HG02973 (cell line): ENCODE results near the gene FAM107A.

Experiments used
- ATAC-seq: cut with Tn5 transposase; IDR thresholded peaks from one replicate; pipeline ENCODE4 v1.9.1; 2021; ENCODE audit warnings: moderate library complexity; ENCODE audit not compliant: unreplicated experiment

The FAM107A gene

DNA sequence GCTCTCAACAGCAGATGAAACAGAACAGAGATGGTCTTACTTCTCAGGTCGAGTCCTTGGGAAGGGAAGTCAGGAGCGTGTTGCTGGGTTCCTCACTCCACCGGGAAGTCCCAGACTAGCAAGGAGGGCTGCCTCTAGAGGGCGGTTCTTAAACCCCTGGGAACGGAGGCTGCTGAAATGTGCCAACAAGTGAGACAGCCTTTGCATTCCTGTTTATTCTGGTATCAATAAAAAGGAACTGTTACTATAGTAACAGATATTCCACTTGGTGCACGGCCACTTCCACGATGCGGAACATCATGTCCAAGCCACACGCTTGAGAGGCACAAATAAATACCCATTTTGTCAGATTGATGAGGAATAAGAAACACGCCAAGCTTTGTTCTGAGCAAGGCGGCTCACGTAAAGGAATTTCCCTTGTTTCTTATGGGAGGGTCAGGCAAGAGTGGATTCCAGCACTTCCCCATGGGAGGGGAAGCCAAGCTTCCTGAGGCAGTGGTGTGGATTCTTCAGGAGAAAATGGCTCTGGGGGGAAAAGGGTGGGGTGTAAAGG, at the start of gene FAM107A:
Gene FAM107A (minus strand): TSS at position 123 of the 553 bp plus-strand sequence. CDS start 7,531 bp downstream, outside the sequence.
- no peak for ATAC-seq

- no peak for ATAC-seq
These were observed 48.1 kb upstream of the FAM107A start for GRCh38 chr3:58625196-58625824.

DNA sequence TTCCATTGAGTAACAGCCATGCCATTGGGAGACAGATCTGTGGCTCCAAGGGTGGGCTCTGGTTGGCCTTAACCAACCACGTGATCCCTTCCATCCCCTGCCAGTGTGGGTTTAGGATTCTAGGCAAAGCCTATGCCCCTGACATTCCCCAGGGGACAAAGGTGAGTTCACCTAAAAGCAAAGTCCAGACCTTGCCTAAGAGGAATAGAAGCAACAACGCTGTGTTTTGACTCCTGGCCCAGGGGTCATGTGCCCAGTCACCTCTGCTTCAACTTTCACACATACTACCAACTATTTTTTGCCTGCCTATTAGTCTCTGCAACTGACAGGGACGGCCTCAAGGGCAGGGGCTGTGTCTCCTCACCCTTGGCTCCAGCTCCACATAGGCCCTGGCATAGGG, 47.4 kb upstream of the FAM107A start:
- ATAC-seq: no peak

DNA sequence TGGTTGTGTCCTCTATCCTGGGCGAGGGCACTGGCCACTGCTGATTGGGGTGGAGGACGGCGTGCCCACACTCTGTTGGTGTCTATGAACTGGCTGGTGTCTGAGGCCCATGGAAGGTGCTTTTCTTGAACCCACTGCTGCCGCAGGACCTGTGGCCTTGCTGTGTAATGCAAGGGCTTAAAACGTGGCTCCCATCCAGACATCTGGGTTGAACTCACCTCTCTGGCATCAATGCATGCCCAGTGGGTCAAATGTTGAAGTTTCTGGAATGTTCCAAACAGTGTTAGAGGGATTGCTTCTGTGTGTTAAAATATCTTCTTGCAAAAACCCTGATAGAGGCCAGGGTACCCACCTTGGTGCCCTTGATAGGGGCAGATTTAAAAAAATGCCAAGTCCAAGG, 46.8 kb upstream of the FAM107A start:
- no peak for ATAC-seq

DNA sequence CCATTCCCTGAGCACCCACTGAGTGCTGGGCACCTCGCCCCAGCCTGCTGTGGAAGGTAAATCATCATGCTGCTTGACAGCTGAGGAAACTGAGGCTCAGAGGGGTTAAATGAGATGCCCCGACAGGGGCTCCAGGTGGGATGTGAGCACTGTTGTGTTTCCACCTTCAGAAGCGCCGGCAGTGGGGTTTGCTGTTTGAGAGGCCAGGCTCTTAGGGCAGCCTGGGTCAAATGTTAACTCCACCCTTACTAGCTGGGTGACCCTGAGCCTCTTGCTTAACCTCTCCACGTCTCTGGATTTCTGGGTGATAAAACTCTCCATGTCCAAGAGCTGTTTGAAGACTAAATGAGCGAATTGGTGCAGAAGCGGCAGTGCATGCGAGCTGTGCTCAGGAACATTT, 46.3 kb upstream of the FAM107A start:
- no peak for ATAC-seq

GRCh38 chr3:58622892-58623291, 45.7 kb upstream of the FAM107A start:
- no peak for ATAC-seq

DNA sequence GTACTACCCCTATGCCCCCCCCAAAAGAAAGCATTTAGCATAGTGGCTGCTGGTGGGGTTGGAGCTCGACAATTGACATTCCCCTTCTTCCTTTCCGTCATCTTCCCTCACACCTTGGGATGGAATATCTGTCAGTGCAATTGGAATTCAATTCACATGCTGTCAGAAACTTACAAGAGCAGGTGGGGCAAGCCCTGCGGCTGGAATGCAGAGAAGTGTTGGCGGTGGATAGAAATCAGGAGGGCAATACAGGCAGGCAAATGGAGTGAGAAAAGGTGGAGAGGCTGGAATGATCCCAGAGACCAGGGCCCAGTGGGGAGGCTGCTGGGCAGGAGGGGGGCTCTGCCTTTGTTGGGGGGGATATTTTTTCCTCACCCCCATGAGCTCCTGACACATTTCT, 45.2 kb upstream of the FAM107A start:
- no peak for ATAC-seq

DNA sequence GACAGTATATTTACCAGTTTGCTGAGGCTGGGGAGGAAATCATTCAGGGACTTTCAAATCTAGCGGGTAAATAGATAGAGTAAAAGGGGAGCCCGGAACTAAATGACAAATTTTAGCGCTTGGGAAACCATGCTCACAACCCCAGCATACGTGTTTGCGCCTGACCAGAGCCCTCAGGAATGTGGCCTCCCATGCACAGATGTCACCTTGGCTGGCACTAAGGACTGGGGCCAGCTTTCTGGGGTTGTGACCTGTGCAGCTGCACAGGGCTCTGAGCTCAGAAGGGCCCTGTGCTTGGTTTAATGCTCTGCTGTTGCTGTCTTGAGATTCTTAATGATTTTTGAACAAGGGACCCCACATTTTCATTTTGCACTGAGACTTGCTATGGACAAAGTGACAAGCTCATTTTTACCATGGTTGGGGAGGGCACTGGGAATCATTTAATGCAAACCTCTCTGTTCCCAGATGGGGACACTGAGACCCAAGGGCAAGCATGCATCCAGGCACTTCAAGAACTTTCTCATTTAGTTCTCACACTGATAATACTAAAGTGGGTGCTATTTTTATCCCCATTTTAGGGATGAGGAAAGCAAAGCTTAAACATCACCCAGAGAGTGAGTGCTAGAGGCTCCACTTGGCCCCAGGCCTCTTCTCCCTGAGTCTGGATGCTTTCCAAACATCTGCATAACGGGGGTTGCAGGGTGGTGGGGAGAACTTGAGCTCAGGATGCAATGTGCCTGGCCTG, 44.1 kb upstream of the FAM107A start:
- ATAC-seq: no peak

DNA sequence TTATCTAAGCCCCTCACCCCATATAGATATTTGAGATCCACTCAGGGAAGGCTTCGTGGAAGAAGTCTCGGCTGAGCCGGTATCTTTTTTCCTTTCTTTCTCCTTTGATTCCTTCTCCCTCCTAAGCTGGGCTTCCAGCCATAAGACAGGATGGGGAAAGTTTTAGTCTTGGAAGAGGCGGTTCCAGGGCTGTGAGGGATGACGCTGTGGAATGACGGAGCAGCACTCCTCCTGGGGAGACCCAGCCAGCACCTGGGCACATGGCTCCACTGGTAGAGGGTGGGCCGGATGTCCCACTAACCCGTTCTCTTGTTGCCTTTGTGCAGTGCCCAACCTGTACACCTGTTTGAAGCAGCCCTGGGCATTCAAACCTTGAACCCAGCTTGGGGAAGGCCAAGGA, 43.2 kb upstream of the FAM107A start:
- no peak for ATAC-seq

DNA sequence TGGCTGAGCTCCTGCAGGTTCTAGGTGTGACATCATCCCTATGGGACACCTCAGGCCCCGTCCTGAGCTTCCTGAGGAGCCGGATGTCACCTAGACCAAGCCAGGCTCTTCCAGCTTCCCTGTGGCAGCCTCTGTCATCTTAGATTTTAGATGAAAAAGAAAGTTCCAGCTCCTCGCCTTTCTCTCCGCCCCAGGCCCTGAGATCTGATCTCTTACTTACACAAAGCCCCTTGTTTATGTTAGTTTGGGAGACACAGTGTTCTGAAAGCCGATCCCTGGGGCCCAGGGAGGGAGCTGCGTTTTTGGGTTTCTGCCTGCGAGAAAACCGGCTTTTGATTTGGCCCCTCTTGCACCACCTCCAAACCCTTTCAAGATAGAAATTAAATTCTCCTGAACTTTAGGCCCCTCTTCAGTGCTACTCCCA, 40.2 kb upstream of the FAM107A start:
- ATAC-seq: no peak

DNA sequence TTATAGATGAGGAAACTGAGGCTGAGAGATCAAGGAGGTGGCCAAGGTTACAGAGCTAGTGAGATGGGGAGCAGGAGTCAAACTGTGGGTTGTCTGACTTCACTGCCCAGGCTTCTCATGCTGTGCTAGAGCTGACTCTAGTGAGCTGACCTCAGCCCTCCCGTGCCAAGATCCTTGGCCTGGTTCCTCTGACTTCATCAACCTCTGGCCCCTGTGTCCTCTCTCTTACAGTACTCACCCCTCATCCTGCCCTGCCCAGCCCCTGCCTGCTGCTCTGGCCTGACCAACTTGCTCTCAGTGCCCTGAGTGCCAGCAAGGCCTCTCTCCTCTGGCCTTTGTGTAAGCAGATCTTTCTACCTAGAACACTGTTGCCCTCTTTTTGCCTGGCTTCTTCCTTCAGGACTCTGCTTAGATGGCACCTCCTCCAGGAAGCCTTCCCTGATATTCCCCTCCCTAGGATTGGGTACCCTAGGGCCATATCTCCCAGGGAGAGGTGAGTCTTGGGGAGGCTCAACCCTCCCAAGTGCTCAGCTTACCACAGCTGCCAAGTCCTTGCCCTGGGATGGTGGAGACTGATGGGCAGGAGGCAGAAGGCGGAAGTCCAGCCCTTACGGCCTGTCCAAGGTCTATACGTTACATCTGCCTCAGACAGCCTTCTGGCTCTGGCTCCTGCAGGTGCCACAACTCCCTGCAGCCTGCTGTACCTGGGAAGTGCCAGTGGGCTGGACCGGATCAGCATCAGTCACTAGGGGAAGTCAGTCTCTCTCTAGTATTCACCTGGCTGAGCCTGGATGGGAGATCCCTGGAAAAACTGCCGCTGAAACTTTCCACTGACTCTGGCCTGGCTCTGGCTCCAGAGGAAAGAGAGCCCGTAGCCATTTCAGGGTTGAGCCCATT, 36.3 kb upstream of the FAM107A start:
- ATAC-seq: no peak

- ATAC-seq: no peak
These were observed 35.6 kb upstream of the FAM107A start for GRCh38 chr3:58612830-58613229.

DNA sequence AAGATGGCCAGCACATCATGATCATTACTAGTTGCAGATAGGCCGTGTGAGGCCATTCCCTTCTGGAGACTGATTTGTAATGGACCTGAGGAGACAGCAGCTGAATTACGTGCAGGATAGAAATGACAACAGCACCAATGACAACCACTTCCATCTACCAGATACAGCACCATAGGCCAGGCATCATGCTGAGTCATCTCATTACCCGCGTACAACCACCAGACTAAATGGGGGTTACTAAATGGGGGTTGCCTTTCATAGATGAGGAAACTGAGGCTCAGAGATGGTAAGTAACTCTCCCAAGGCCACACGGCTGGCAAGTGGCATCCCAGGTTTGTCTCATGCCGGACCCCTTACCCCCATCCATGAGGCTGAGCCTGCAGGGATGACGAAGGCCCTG, 32.8 kb upstream of the FAM107A start:
- no peak for ATAC-seq

DNA sequence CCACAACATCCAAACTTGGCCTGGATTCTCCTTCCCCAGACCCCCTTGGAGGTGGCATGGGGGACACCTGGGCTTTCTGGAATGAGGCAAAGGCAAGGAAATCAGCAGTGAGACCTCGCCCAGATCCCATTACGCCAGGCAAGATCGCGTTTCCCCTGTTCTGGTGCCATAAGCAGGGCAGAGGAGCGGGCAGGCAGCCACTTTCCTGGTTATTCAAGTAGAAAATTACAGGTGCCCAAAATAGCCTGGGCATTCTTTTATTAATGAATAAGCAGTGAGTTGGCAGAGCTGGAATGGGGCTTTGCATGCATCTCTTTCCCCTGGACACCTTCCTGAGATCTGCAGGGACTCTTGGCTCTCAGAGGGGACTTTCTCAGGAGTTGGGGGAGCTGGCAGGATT, 31.5 kb upstream of the FAM107A start:
- ATAC-seq: no peak

DNA sequence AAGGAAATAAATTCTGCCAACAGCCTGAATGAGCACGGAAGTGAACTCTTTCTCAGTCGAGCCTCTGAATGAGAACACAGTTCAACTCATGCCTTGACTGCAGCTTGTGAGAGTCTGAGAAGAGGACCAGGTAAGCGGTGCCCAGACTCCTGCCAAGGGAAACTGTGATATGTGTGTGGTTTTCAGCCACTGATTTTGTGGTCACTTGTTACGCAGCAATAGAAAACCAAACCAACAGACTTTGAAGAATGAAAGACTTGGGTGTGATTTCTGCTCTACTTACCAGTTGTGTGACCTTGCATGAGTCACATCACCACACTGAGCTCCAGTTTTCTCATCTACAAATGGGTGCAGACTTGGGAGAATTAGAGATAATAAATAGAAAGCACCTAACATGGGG, 30.6 kb upstream of the FAM107A start:
- ATAC-seq: no peak

- no peak for ATAC-seq
These were observed 29.5 kb upstream of the FAM107A start for GRCh38 chr3:58606693-58607092.

DNA sequence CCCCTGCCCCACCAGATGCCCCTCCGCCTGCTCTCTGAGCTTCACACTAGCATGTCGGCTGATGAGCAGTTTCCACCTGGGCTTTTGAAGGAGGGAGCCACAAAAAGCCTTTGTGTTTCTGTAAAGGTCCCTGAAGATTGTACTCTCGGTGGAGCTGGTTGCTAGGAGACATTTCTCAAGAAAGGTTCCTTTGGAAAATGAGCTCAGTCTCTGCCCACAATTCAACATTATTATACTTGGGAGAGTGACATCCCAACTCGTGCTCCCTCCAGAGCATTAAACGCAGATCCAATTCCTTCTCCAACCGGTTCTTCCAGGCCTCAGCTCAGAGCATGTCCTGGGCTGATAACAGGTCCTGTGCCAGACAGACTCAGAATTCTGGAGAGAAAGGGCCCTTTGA, 26.8 kb upstream of the FAM107A start:
- no peak for ATAC-seq

- ATAC-seq: no peak
These were observed 26.4 kb upstream of the FAM107A start for GRCh38 chr3:58603606-58604005.

GRCh38 chr3:58597770-58598310, 20.6 kb upstream of the FAM107A start:
- ATAC-seq: no peak

GRCh38 chr3:58596834-58597518, 19.8 kb upstream of the FAM107A start:
- no peak for ATAC-seq

- no peak for ATAC-seq
These were observed 16.9 kb upstream of the FAM107A start for GRCh38 chr3:58594117-58594516.
